ENCODE data around the gene C11orf24. TPM values are rescaled to one million over a fixed set of nuclear protein-coding genes. Genes with fewer than 3 reads are reported as not detected.

C11orf24 gene
- polyA plus RNA-seq, 10 donors: 22.9 to 38.8 (median 28.6) TPM

GRCh38 chr11:68212421-68213134, 59.2 kb downstream of the C11orf24 start:
- DNase-seq: peak; percentile 58 to 91 (median 80)

DNA sequence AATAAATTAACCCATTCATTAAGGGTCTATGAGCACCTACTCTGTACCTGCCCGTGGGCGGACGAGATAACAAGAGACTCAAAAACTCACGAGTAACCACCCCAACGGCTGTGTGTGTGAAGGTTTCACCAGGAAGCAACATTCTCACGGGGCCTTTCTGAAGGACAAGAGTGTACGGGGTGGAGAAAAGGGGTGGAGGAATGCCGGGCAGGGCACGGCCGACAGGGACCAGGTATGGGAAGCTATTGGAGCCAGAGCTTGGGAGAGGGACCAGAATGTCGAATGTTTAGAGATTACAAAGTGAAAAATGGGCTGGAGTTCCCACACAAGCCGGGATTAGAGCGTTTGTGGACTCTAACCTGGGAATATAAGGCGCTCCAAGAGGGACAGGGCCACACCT, 60.2 kb downstream of the C11orf24 start:
- no peak for DNase-seq

Other genes starting within 250 kb of the C11orf24 start
- 10 to 100 TPM; 53.1 to 85.2 (median 62.1) TPM for gene NDUFS8, start 241.3 kb downstream of the C11orf24 start, polyA plus RNA-seq (ENCODE audit: insufficient read length in 10 of 10)
- gene TCIRG1, start 232.9 kb downstream of the C11orf24 start, polyA plus RNA-seq (ENCODE audit: insufficient read length in 10 of 10): 10 to 100 TPM; 15.7 to 34.1 (median 24.1) TPM
- gene CHKA, start 150.6 kb downstream of the C11orf24 start, polyA plus RNA-seq (ENCODE audit: insufficient read length in 10 of 10): 10 to 100 TPM in 7 of 10 donors, 1 to 10 TPM in 3; 8.7 to 33.5 (median 14.9) TPM
- 10 to 100 TPM; 30.1 to 52.8 (median 44.7) TPM for gene KMT5B, start 58.7 kb downstream of the C11orf24 start, polyA plus RNA-seq (ENCODE audit: insufficient read length in 10 of 10)
- 10 to 100 TPM; 38.0 to 66.2 (median 46.8) TPM for gene LRP5, start 40.6 kb upstream of the C11orf24 start, polyA plus RNA-seq (ENCODE audit: insufficient read length in 10 of 10)
- 10 to 100 TPM; 42.0 to 75.3 (median 56.0) TPM for gene PPP6R3, start 188.8 kb upstream of the C11orf24 start, polyA plus RNA-seq (ENCODE audit: insufficient read length in 10 of 10)